Liver (tissue), 3 donors: ENCODE results near the gene ENO3.

Experiments used
- JUND ChIP-seq, 2 donors: IDR thresholded peaks; 2 replicates each; pipeline ENCODE4 v1.6.1; 2016; ENCODE audit warnings: antibody characterized with exemption in 2 of 2
- NR2F2 ChIP-seq: IDR thresholded peaks from 2 replicates; pipeline ENCODE4 v1.6.1; 2016; ENCODE audit warnings: antibody characterized with exemption
- RAD21 ChIP-seq, 2 donors: IDR thresholded peaks; 2 replicates each; pipeline ENCODE4 v1.6.1; 2016; ENCODE audit warnings: antibody characterized with exemption in 2 of 2, mild to moderate bottlenecking in 2 of 2
- SP1 ChIP-seq: IDR thresholded peaks from 2 replicates; pipeline ENCODE4 v1.6.1; 2018; ENCODE audit warnings: antibody characterized with exemption, mild to moderate bottlenecking
- TAF1 ChIP-seq: conservative IDR thresholded peaks from 2 replicates; pipeline ENCODE4 v1.6.1; 2016; ENCODE audit warnings: antibody characterized with exemption, mild to moderate bottlenecking
- TF ChIP-seq, protein P1 (sequence below): fragments of 150-350 bp; IDR thresholded peaks from 2 replicates; pipeline ENCODE4 v1.5.1; 2017; ENCODE audit warnings: improper control_type of control experiment, low read depth, low read length; ENCODE audit not compliant: missing input control
- TF ChIP-seq, protein P2 (sequence below): IDR thresholded peaks from 2 replicates; pipeline ENCODE4 v1.6.1; 2016; ENCODE audit warnings: antibody characterized with exemption, mild to moderate bottlenecking
- TF ChIP-seq, protein P3 (sequence below): IDR thresholded peaks from 2 replicates; pipeline ENCODE4 v1.6.1; 2016; ENCODE audit warnings: antibody characterized with exemption
- TF ChIP-seq, protein P4 (sequence below): IDR thresholded peaks from 2 replicates; pipeline ENCODE4 v1.6.1; 2016; ENCODE audit warnings: antibody characterized with exemption
- donor health status: healthy.
- donor health status: healthy.

DNA sequence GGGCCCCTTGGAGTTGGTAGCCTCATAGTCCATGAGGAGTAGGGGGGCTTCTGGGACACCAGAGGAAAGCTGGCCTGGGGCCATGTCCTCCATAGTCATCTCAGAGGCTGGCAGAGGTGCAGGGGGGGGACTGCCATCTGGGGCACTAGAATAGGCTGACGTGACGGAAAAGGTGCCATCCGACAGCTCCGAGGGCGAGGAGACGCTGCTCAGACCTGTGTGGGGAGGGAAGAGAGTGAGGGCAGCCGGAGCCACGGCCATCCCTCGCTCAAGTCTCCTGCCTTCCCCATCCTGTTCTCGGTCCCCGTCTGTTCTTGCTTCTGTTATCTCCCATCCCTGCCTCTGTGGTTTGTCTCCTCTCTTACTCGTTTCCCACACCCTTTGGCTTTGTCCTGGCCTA lies 21.4 kb downstream of the ENO3 start:
- TF ChIP-seq, protein P1, sequence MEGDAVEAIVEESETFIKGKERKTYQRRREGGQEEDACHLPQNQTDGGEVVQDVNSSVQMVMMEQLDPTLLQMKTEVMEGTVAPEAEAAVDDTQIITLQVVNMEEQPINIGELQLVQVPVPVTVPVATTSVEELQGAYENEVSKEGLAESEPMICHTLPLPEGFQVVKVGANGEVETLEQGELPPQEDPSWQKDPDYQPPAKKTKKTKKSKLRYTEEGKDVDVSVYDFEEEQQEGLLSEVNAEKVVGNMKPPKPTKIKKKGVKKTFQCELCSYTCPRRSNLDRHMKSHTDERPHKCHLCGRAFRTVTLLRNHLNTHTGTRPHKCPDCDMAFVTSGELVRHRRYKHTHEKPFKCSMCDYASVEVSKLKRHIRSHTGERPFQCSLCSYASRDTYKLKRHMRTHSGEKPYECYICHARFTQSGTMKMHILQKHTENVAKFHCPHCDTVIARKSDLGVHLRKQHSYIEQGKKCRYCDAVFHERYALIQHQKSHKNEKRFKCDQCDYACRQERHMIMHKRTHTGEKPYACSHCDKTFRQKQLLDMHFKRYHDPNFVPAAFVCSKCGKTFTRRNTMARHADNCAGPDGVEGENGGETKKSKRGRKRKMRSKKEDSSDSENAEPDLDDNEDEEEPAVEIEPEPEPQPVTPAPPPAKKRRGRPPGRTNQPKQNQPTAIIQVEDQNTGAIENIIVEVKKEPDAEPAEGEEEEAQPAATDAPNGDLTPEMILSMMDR, result no peak
- no peak for TF ChIP-seq RAD21 (IDR thresholded peaks at IDR 0.05)
- no peak for TF ChIP-seq SP1
- TF ChIP-seq, protein P2, sequence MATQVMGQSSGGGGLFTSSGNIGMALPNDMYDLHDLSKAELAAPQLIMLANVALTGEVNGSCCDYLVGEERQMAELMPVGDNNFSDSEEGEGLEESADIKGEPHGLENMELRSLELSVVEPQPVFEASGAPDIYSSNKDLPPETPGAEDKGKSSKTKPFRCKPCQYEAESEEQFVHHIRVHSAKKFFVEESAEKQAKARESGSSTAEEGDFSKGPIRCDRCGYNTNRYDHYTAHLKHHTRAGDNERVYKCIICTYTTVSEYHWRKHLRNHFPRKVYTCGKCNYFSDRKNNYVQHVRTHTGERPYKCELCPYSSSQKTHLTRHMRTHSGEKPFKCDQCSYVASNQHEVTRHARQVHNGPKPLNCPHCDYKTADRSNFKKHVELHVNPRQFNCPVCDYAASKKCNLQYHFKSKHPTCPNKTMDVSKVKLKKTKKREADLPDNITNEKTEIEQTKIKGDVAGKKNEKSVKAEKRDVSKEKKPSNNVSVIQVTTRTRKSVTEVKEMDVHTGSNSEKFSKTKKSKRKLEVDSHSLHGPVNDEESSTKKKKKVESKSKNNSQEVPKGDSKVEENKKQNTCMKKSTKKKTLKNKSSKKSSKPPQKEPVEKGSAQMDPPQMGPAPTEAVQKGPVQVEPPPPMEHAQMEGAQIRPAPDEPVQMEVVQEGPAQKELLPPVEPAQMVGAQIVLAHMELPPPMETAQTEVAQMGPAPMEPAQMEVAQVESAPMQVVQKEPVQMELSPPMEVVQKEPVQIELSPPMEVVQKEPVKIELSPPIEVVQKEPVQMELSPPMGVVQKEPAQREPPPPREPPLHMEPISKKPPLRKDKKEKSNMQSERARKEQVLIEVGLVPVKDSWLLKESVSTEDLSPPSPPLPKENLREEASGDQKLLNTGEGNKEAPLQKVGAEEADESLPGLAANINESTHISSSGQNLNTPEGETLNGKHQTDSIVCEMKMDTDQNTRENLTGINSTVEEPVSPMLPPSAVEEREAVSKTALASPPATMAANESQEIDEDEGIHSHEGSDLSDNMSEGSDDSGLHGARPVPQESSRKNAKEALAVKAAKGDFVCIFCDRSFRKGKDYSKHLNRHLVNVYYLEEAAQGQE, result no peak
- no peak for TF ChIP-seq JUND (IDR thresholded peaks at IDR 0.05)
- TF ChIP-seq, protein P3, sequence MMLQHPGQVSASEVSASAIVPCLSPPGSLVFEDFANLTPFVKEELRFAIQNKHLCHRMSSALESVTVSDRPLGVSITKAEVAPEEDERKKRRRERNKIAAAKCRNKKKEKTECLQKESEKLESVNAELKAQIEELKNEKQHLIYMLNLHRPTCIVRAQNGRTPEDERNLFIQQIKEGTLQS, result no peak
- no peak for TF ChIP-seq NR2F2
- TF ChIP-seq, protein P4, sequence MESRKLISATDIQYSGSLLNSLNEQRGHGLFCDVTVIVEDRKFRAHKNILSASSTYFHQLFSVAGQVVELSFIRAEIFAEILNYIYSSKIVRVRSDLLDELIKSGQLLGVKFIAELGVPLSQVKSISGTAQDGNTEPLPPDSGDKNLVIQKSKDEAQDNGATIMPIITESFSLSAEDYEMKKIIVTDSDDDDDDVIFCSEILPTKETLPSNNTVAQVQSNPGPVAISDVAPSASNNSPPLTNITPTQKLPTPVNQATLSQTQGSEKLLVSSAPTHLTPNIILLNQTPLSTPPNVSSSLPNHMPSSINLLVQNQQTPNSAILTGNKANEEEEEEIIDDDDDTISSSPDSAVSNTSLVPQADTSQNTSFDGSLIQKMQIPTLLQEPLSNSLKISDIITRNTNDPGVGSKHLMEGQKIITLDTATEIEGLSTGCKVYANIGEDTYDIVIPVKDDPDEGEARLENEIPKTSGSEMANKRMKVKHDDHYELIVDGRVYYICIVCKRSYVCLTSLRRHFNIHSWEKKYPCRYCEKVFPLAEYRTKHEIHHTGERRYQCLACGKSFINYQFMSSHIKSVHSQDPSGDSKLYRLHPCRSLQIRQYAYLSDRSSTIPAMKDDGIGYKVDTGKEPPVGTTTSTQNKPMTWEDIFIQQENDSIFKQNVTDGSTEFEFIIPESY, result no peak
- no peak for TF ChIP-seq TAF1
